Gastrocnemius medialis (tissue), 4 donors: ENCODE data around the gene PTPRT. TPM values are rescaled to one million over a fixed set of nuclear protein-coding genes. Genes with fewer than 3 reads are reported as not detected.

Experiments used
- ATAC-seq, 2 donors: fragments of 150-250 bp; one replicate each; pipeline ENCODE4 v1.9.1; 2016
- DNase-seq, 2 donors: peaks; one replicate each; pipeline ENCODE4 v3.0.0-alpha.2; 2019
- H3K27ac ChIP-seq, 4 donors: fragments of 200-600 bp; sonication (generic); 1 replicate in 1 of 4; 2 replicates in 3 of 4; pipeline ENCODE4 v1.5.1; 2016 to 2018; ENCODE audit warnings: mild to moderate bottlenecking in 2 of 4, moderate library complexity in 1 of 4
- H3K27me3 ChIP-seq, 3 donors: fragments of 200-600 bp; sonication (generic) in 2 of 3; 1 replicate in 1 of 3; 2 replicates in 2 of 3; pipeline versions ENCODE4 v1.5.1 to v1.6.0; 2016 to 2019; ENCODE audit warnings: mild to moderate bottlenecking in 1 of 3, moderate library complexity in 1 of 3
- H3K36me3 ChIP-seq, 2 donors: fragments of 200-600 bp; sonication (generic) in 1 of 2; one replicate each; pipeline ENCODE4 v1.5.1; 2017 to 2018
- H3K4me1 ChIP-seq, 2 donors: fragments of 200-600 bp; sonication (generic) in 1 of 2; one replicate each; pipeline ENCODE4 v1.5.1; 2016 to 2017; ENCODE audit warnings: mild to moderate bottlenecking in 2 of 2
- H3K4me3 ChIP-seq, 4 donors: fragments of 200-600 bp; sonication (generic) in 3 of 4; 1 replicate in 1 of 4; 2 replicates in 3 of 4; pipeline ENCODE4 v1.5.1; 2016 to 2019; ENCODE audit warnings: mild to moderate bottlenecking in 2 of 4
- H3K9me3 ChIP-seq, 3 donors: fragments of 200-600 bp; sonication (generic) in 2 of 3; 1 replicate in 1 of 3; 2 replicates in 2 of 3; pipeline ENCODE4 v1.5.1; 2016 to 2019
- POLR2A ChIP-seq, 2 donors: fragments of 450-650 bp; IDR thresholded peaks; one replicate each; pipeline ENCODE4 v1.6.1; 2017; ENCODE audit warnings: antibody characterized with exemption in 2 of 2, mild to moderate bottlenecking in 2 of 2, moderate library complexity in 2 of 2
- in situ Hi-C, 4 donors: fragments of 200-750 bp; cut with MboI; loops; one replicate each; pipeline versions ENCODE4 v1.15.0 to v1.8.0; 2017; ENCODE audit warnings: low sequenced_read_pairs in 4 of 4
- intact Hi-C: fragments of 100-400 bp; cut with DNase I; formaldehyde crosslinking; loops from one replicate; pipeline ENCODE4 v1.15.1; 2023; ENCODE audit warnings: low total_unique reads
- total RNA-seq, 4 donors: library from RNA; depleted of rRNA; stranded (reverse); fragments of >200 nt; gene quantifications; one replicate each; pipeline versions ENCODE4 v1.1.0 to v1.2.3, GENCODE V29; 2016
- TF ChIP-seq, protein P1 (sequence below), 5 experiments: fragments of 450-650 bp in 3 of 5; fragments of 200-600 bp in 2 of 5; sonication (generic) in 2 of 5; IDR thresholded peaks in 4 of 5; conservative IDR thresholded peaks in 1 of 5; 1 replicate in 4 of 5; 2 replicates in 1 of 5; pipeline ENCODE4 v1.5.1; 2016 to 2019; ENCODE audit warnings: antibody characterized with exemption in 5 of 5, mild to moderate bottlenecking in 3 of 5, moderate library complexity in 3 of 5

Gene PTPRT
- total RNA-seq, 4 donors from 2014 or later = not detected

DNA sequence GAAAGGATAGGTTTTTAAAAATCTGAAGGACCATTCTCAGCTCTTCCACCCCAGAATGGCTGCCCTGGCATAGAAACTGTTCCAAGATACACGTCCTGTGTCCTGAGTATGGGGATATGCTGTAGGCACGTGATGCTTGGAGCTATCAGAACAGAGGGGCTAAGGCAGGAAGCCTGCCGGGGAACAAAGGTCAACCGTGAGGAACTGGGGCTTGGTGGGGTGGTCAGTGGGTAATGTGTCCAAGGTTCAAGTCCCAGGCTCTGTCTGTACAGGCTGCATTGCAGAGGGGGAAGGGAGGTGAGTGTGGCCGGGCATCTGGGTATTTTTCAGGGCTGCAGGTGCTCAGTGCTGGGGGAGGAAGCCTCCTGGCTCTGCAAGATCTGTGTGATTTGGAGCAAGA, 1092.0 kb downstream of the PTPRT start:
- no peak for ATAC-seq
- Histone ChIP-seq H3K4me1 (no peaks in the 10 kb centered on the region), H3K4me3 (no peak overlapping the region), H3K9me3 (no peaks in the 10 kb centered on the region), H3K27me3 (no peaks in the 10 kb centered on the region), H3K36me3 (no peaks in the 10 kb centered on the region), H3K27ac (no peak overlapping the region)
- TF ChIP-seq, protein P1, sequence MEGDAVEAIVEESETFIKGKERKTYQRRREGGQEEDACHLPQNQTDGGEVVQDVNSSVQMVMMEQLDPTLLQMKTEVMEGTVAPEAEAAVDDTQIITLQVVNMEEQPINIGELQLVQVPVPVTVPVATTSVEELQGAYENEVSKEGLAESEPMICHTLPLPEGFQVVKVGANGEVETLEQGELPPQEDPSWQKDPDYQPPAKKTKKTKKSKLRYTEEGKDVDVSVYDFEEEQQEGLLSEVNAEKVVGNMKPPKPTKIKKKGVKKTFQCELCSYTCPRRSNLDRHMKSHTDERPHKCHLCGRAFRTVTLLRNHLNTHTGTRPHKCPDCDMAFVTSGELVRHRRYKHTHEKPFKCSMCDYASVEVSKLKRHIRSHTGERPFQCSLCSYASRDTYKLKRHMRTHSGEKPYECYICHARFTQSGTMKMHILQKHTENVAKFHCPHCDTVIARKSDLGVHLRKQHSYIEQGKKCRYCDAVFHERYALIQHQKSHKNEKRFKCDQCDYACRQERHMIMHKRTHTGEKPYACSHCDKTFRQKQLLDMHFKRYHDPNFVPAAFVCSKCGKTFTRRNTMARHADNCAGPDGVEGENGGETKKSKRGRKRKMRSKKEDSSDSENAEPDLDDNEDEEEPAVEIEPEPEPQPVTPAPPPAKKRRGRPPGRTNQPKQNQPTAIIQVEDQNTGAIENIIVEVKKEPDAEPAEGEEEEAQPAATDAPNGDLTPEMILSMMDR (IDR thresholded peaks at IDR 0.05 in 4 of 5, conservative IDR thresholded peaks at IDR 0.05 in 1 of 5) = no peak
- no peak for TF ChIP-seq POLR2A (IDR thresholded peaks at IDR 0.05)
- in situ Hi-C loops = no loop called here
- intact Hi-C loops = no loop called here
- no peak for DNase-seq

DNA sequence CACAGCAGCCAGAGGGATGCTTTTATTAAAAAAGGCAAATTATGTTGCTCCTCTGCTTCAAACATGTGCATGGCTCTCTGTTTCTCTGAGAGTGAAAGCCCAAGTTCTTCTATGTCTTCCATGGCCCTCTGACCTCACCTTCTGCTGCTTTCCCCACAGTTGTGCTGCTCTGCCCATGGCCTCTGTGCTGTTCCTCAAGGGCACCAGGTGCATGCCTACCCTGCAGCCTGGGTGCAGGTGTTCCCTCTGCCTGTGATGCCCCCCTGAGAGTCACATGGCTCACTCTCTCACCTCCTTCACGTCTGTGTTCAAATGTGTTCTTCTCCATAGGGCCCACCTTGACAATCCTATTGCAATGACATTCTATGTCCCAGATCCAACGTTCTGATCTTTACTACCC, 1094.5 kb downstream of the PTPRT start:
- intact Hi-C loops (no loop called here), in situ Hi-C loops (no loop called here)
- no peak overlapping the region for H3K27ac ChIP-seq
- no peaks in the 10 kb centered on the region for H3K4me1 ChIP-seq
- H3K36me3 ChIP-seq = no peaks in the 10 kb centered on the region
- DNase-seq = no peak
- no peak for TF ChIP-seq POLR2A (IDR thresholded peaks at IDR 0.05)
- TF ChIP-seq, protein P1 (IDR thresholded peaks at IDR 0.05 in 4 of 5, conservative IDR thresholded peaks at IDR 0.05 in 1 of 5) = no peak
- no peak for ATAC-seq
- H3K27me3 ChIP-seq = no peaks in the 10 kb centered on the region
- no peaks in the 10 kb centered on the region for H3K9me3 ChIP-seq
- no peak overlapping the region for H3K4me3 ChIP-seq

DNA sequence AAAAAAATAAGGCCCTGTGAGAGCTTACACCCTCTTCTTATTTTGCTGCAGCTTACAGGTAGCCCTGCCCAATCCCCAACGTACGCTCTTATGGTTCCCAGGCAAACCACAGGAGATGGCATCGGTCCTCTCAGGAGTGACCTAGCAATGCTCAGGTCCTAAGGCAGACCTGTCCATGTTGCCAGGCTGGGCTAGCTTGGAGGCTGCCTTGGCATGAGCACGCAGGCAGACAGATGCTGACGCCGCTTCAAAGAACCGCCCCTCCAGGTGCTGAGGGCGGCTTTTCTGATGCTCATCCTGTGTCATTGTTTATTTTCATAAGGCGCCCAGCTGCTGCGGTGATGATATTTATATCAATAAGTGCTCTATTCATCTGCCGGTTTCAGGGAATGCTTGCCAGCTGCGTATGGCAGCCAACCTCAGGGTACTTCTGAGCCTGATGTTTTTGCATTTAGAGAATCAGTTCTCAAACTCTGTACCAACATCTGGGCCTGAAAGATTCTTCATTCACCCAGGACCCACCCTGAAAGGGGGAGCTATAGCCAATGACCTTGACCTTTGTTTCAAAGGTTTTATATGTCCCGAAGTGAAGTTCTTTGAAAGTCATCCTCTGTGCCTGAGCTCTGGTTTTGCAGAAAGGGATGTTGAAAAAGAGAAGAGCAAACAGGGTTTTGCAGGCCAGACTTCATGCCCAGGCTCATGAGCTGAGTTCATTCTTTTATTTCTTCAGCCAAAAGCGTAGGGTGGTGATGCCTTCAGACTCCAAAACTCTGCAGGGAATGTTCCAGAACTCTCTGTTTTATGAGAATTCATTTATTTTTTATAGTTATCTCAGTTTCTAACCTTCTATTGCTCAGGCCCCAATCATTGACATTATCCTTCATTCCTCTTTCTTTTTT, 1095.9 kb downstream of the PTPRT start:
- H3K27me3 ChIP-seq = no peaks in the 10 kb centered on the region
- no peaks in the 10 kb centered on the region for H3K4me1 ChIP-seq
- H3K9me3 ChIP-seq = no peaks in the 10 kb centered on the region
- TF ChIP-seq, protein P1 (IDR thresholded peaks at IDR 0.05 in 4 of 5, conservative IDR thresholded peaks at IDR 0.05 in 1 of 5) = no peak
- no peak for TF ChIP-seq POLR2A (IDR thresholded peaks at IDR 0.05)
- no peak for DNase-seq
- no peak for ATAC-seq
- H3K36me3 ChIP-seq = no peaks in the 10 kb centered on the region
- intact Hi-C loops = no loop called here
- no peak overlapping the region for H3K27ac ChIP-seq
- in situ Hi-C loops = no loop called here
- no peak overlapping the region for H3K4me3 ChIP-seq

DNA sequence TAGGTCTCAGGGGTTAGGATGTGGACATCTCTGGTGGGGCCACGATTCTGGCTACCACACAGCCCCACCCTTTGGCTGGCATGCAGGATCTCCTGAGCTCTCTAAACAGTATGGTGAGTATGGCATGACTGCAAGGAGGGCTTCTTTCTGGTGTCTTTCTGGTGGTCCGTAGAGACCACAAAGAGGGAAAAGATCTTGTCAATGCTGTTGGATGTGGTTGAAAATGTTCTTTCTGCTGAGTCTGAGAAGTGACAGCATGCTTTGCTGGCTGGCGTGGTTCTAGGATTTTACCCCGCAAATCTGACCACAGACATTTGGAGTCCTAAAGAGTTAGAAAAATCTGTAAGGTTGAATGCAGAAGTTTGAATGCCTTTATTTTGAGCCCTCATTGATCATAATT, 1096.7 kb downstream of the PTPRT start:
- Histone ChIP-seq H3K36me3 (no peaks in the 10 kb centered on the region), H3K27ac (no peak overlapping the region), H3K4me1 (no peaks in the 10 kb centered on the region), H3K4me3 (no peak overlapping the region), H3K27me3 (no peaks in the 10 kb centered on the region), H3K9me3 (no peaks in the 10 kb centered on the region)
- intact Hi-C loops = no loop called here
- DNase-seq = no peak
- TF ChIP-seq POLR2A (IDR thresholded peaks at IDR 0.05) = no peak
- TF ChIP-seq, protein P1 (IDR thresholded peaks at IDR 0.05 in 4 of 5, conservative IDR thresholded peaks at IDR 0.05 in 1 of 5) = no peak
- ATAC-seq = no peak
- in situ Hi-C loops = no loop called here
